K562 (cell line): ENCODE data around the gene PDZK1IP1. TPM values are rescaled to one million over a fixed set of nuclear protein-coding genes. Genes with fewer than 3 reads are reported as not detected.

Source experiments
- CEBPB ChIP-seq: fragments of 450-650 bp; IDR thresholded peaks from 2 replicates; pipeline ENCODE4 v1.6.1; 2016; ENCODE audit warnings: missing genetic modification characterization, missing compliant biosample characterization
- DMBX1 ChIP-seq: fragments of 250-450 bp; sonication (Bioruptor Pico); IDR thresholded peaks from 2 replicates; pipeline ENCODE4 v1.8.0; 2022; ENCODE audit warnings: inconsistent platforms, mild to moderate bottlenecking, moderate library complexity, borderline replicate concordance
- FOXA3 ChIP-seq, 2 experiments: fragments of 450-650 bp in 1 of 2; sonication (generic) in 1 of 2; formaldehyde crosslinking; IDR thresholded peaks in 1 of 2; conservative IDR thresholded peaks in 1 of 2; 2 replicates each; pipeline versions ENCODE4 v1.4.0 to v1.8.0; 2020 to 2022; ENCODE audit warnings: mild to moderate bottlenecking in 2 of 2, missing genetic modification reagents in 1 of 2
- NCOR1 ChIP-seq: fragments of 450-650 bp; IDR thresholded peaks from 2 replicates; pipeline ENCODE4 v1.6.1; 2016; ENCODE audit warnings: mild to moderate bottlenecking, moderate library complexity
- NFE2L1 ChIP-seq: fragments of 450-650 bp; IDR thresholded peaks from 2 replicates; pipeline ENCODE4 v1.6.1; 2016; ENCODE audit warnings: missing genetic modification characterization, low read depth, mild to moderate bottlenecking, missing compliant biosample characterization, moderate library complexity, borderline replicate concordance
- SIX5 ChIP-seq, 2 experiments: IDR thresholded peaks; 2 replicates each; pipeline ENCODE4 v1.6.1; 2011; ENCODE audit warnings: low read length in 2 of 2, borderline replicate concordance in 1 of 2, low read depth in 1 of 2, mild to moderate bottlenecking in 1 of 2, moderate library complexity in 1 of 2; ENCODE audit not compliant: insufficient read depth in 1 of 2
- STAG1 ChIP-seq: sonication (generic); formaldehyde crosslinking; IDR thresholded peaks from 2 replicates; pipeline ENCODE4 v1.5.0; 2020; ENCODE audit warnings: missing genetic modification reagents, borderline replicate concordance
- TCF3 ChIP-seq: sonication (generic); formaldehyde crosslinking; IDR thresholded peaks from 2 replicates; pipeline ENCODE4 v1.4.0; 2020; ENCODE audit warnings: mild to moderate bottlenecking, missing genetic modification reagents
- ZFP91 ChIP-seq: sonication (generic); formaldehyde crosslinking; IDR thresholded peaks from 2 replicates; pipeline ENCODE4 v1.8.0; 2022; ENCODE audit warnings: mild to moderate bottlenecking, missing genetic modification reagents
- ZNF445 ChIP-seq: fragments of 250-450 bp; sonication (Bioruptor Pico); IDR thresholded peaks from 2 replicates; pipeline ENCODE4 v1.4.0; 2020; ENCODE audit warnings: low read depth, mild to moderate bottlenecking, moderate library complexity
- polyA plus RNA-seq, 8 experiments: library from polyadenylated mRNA; depleted of rRNA in 4 of 8; stranded (reverse) in 5 of 8; unstranded in 3 of 8; fragments of >200 nt; fragmentation: Nextera tagmentation in 2 of 8; fragmentation: Illumina TruSeq in 1 of 8; extraction: Ambion mirVana in 2 of 8; extraction: Trizol in 1 of 8; gene quantifications; 2 replicates each; pipeline versions ENCODE4 v1.2.1 to v1.2.3, GENCODE V29; 2011 to 2014; ENCODE audit warnings: inconsistent platforms in 1 of 8, missing spikeins in 1 of 8
- total RNA-seq, 7 experiments: library from RNA; depleted of rRNA in 6 of 7; stranded (reverse); fragments of >200 nt in 6 of 7; fragmentation: Illumina TruSeq in 2 of 7; extraction: Trizol in 2 of 7; gene quantifications; 2 replicates each; pipeline versions ENCODE4 v1.2.1 to v1.2.3, GENCODE V29; 2011 to 2021; ENCODE audit warnings: low replicate concordance in 1 of 7

The PDZK1IP1 gene
- total and polyA plus RNA-seq, 9 of the 15 experiments (the other 6 are each of a cell fraction or from before 2014, with no cell fraction given) = 0.17 to 0.68 (median 0.53) TPM; not detected in 2

GRCh38 chr1:47192458-47193384 is 2.9 kb upstream of the PDZK1IP1 start (continued):
- TF ChIP-seq SIX5 (IDR thresholded peaks at IDR 0.05; ENCODE audit: borderline replicate concordance in 1 of 2, insufficient read depth in 1 of 2, low read depth in 1 of 2, low read length in 2 of 2) (no peak), DMBX1 (CRISPR knock-in tag) (no peak), NFE2L1 (tag) (no peak), NCOR1 (no peak), ZNF445 (no peak), CEBPB (tag) (peak; percentile 62), FOXA3 (CRISPR knock-in tag; conservative IDR thresholded peaks at IDR 0.05 in 1 of 2, IDR thresholded peaks at IDR 0.05 in 1 of 2) (peak in 1 of 2 experiments; percentile 43; a peak in 1 of 4 replicates), TCF3 (CRISPR knock-in tag) (no peak), STAG1 (peak; percentile 53; the same call in 1 of the 2 replicates), ZFP91 (no peak)
